Activated CD8-positive, alpha-beta memory T cell treated with anti-CD3 and anti-CD28 coated beads, Interleukin-2, amount 10 ng/mL, durations not matched to agents 7 days and 5 days (primary cell): Measurements from ENCODE around the gene SUSD4. TPM values are rescaled to one million over a fixed set of nuclear protein-coding genes. Genes with fewer than 3 reads are reported as not detected.
A peak's percentile ranks its signal among the peaks of the same experiment; 100 is the strongest.

Experiments used
- ATAC-seq: fragments of 150-1000 bp; cut with Tn5 transposase; one replicate; pipeline ENCODE4 v1.10.0; 2021; ENCODE audit warnings: moderate library complexity
- CTCF ChIA-PET: fragments of 350-600 bp; sonication (Branson Sonifier 250); formaldehyde crosslinking; loops from one replicate; lab custom pipeline; 2021; ENCODE audit warnings: antibody characterized with exemption; lab: Charles Lee
- DNase-seq: peaks from one replicate; pipeline ENCODE4 v3.0.0-alpha.2; 2020
- H3K27ac Mint-ChIP-seq: one replicate; pipeline ENCODE4 v1.8.0; 2021; ENCODE audit warnings: mild to moderate bottlenecking, mixed read lengths
- H3K27me3 Mint-ChIP-seq: one replicate; pipeline ENCODE4 v1.8.0; 2021; ENCODE audit warnings: mixed read lengths
- H3K36me3 Mint-ChIP-seq: one replicate; pipeline ENCODE4 v1.8.0; 2021; ENCODE audit warnings: mild to moderate bottlenecking, mixed read lengths
- H3K4me1 Mint-ChIP-seq: one replicate; pipeline ENCODE4 v1.8.0; 2021; ENCODE audit warnings: mixed read lengths
- H3K4me3 Mint-ChIP-seq: one replicate; pipeline ENCODE4 v1.8.0; 2021; ENCODE audit warnings: mild to moderate bottlenecking, moderate library complexity, mixed read lengths
- H3K9me3 Mint-ChIP-seq: one replicate; pipeline ENCODE4 v1.8.0; 2022; ENCODE audit warnings: low read depth, mixed read lengths
- total RNA-seq, 2 experiments: library from RNA; stranded (reverse); gene quantifications; one replicate each; pipeline ENCODE4 v1.2.3, GENCODE V29; 2021

The SUSD4 gene
- total RNA-seq, 2 experiments from 2014 or later, result 0.21 TPM; not detected in 1

- Mint-ChIP-seq H3K36me3 (no peaks in the 10 kb centered on the region), H3K27me3 (peaks cover 5% of the 10 kb centered on the region), H3K27ac (no peak overlapping the region), H3K9me3 (no peaks in the 10 kb centered on the region), H3K4me3 (no peak overlapping the region), H3K4me1 (no peaks in the 10 kb centered on the region)
- CTCF ChIA-PET, result no interaction called here
- no peak for ATAC-seq
- DNase-seq, result no peak
Measured at GRCh38 chr1:223208164-223209076, 155.6 kb downstream of the SUSD4 start.

- DNase-seq, result no peak
- no peaks in the 10 kb centered on the region for H3K4me1 Mint-ChIP-seq
- H3K36me3 Mint-ChIP-seq, result no peaks in the 10 kb centered on the region
- CTCF ChIA-PET, result no interaction called here
- no peaks in the 10 kb centered on the region for H3K9me3 Mint-ChIP-seq
- no peak overlapping the region for H3K27ac Mint-ChIP-seq
- no peak overlapping the region for H3K4me3 Mint-ChIP-seq
- H3K27me3 Mint-ChIP-seq, result no peaks in the 10 kb centered on the region
- no peak for ATAC-seq
Measured at GRCh38 chr1:223207293-223208066, 156.5 kb downstream of the SUSD4 start.

- no peak overlapping the region for H3K4me3 Mint-ChIP-seq
- H3K36me3 Mint-ChIP-seq, result no peaks in the 10 kb centered on the region
- ATAC-seq (no peak), DNase-seq (no peak)
- H3K4me1 Mint-ChIP-seq, result no peaks in the 10 kb centered on the region
- no peaks in the 10 kb centered on the region for H3K27me3 Mint-ChIP-seq
- H3K27ac Mint-ChIP-seq, result no peak overlapping the region
- H3K9me3 Mint-ChIP-seq, result no peaks in the 10 kb centered on the region
- CTCF ChIA-PET, result no interaction called here
Measured at GRCh38 chr1:223204424-223204823, 159.6 kb downstream of the SUSD4 start.

GRCh38 chr1:223203694-223204093 is 160.3 kb downstream of the SUSD4 start:
- no peak for ATAC-seq
- Mint-ChIP-seq H3K36me3 (no peaks in the 10 kb centered on the region), H3K9me3 (no peaks in the 10 kb centered on the region), H3K4me3 (no peak overlapping the region), H3K27ac (no peak overlapping the region), H3K27me3 (no peaks in the 10 kb centered on the region), H3K4me1 (no peaks in the 10 kb centered on the region)
- DNase-seq, result no peak
- CTCF ChIA-PET, result no interaction called here

- CTCF ChIA-PET, result interaction anchor here (0.9 kb wide), 1 partner anchor 60 kb away, joined by 3 read pairs; the partner anchor contains the start of gene TLR5
- no peak overlapping the region for H3K4me3 Mint-ChIP-seq
- no peaks in the 10 kb centered on the region for H3K36me3 Mint-ChIP-seq
- H3K4me1 Mint-ChIP-seq, result no peaks in the 10 kb centered on the region
- no peaks in the 10 kb centered on the region for H3K9me3 Mint-ChIP-seq
- DNase-seq (no peak), ATAC-seq (no peak)
- H3K27ac Mint-ChIP-seq, result no peak overlapping the region
- peaks cover 4% of the 10 kb centered on the region for H3K27me3 Mint-ChIP-seq
Measured at GRCh38 chr1:223203034-223203408, 161.0 kb downstream of the SUSD4 start.

GRCh38 chr1:223202376-223203033 is 161.5 kb downstream of the SUSD4 start:
- peaks cover 4% of the 10 kb centered on the region for H3K27me3 Mint-ChIP-seq
- DNase-seq (no peak), ATAC-seq (no peak)
- no peak overlapping the region for H3K4me3 Mint-ChIP-seq
- H3K27ac Mint-ChIP-seq, result no peak overlapping the region
- no peaks in the 10 kb centered on the region for H3K4me1 Mint-ChIP-seq
- no peaks in the 10 kb centered on the region for H3K36me3 Mint-ChIP-seq
- CTCF ChIA-PET, result interaction anchor here (0.9 kb wide), 1 partner anchor 59 kb away, joined by 3 read pairs; the partner anchor contains the start of gene TLR5
- H3K9me3 Mint-ChIP-seq, result no peaks in the 10 kb centered on the region

GRCh38 chr1:223201967-223202366 is 162.0 kb downstream of the SUSD4 start:
- H3K27me3 Mint-ChIP-seq, result peaks cover 4% of the 10 kb centered on the region
- no peaks in the 10 kb centered on the region for H3K9me3 Mint-ChIP-seq
- no peak overlapping the region for H3K4me3 Mint-ChIP-seq
- H3K36me3 Mint-ChIP-seq, result no peaks in the 10 kb centered on the region
- H3K4me1 Mint-ChIP-seq, result no peaks in the 10 kb centered on the region
- CTCF ChIA-PET, result interaction anchor here (0.9 kb wide), 1 partner anchor 59 kb away, joined by 3 read pairs; the partner anchor contains the start of gene TLR5
- no peak overlapping the region for H3K27ac Mint-ChIP-seq
- ATAC-seq (no peak), DNase-seq (no peak)

- DNase-seq (peak; percentile 5), ATAC-seq (no peak)
- H3K4me1 Mint-ChIP-seq, result no peaks in the 10 kb centered on the region
- CTCF ChIA-PET, result no interaction called here
- no peaks in the 10 kb centered on the region for H3K36me3 Mint-ChIP-seq
- H3K9me3 Mint-ChIP-seq, result no peaks in the 10 kb centered on the region
- no peak overlapping the region for H3K27ac Mint-ChIP-seq
- H3K27me3 Mint-ChIP-seq, result peaks cover 4% of the 10 kb centered on the region
- H3K4me3 Mint-ChIP-seq, result no peak overlapping the region
Measured at GRCh38 chr1:223200903-223201302, 163.1 kb downstream of the SUSD4 start.

GRCh38 chr1:223199094-223199647 is 164.8 kb downstream of the SUSD4 start:
- no peaks in the 10 kb centered on the region for H3K9me3 Mint-ChIP-seq
- CTCF ChIA-PET, result no interaction called here
- no peaks in the 10 kb centered on the region for H3K36me3 Mint-ChIP-seq
- no peaks in the 10 kb centered on the region for H3K4me1 Mint-ChIP-seq
- H3K27me3 Mint-ChIP-seq, result peaks cover 8% of the 10 kb centered on the region
- H3K4me3 Mint-ChIP-seq, result no peak overlapping the region
- no peak overlapping the region for H3K27ac Mint-ChIP-seq
- DNase-seq, result no peak
- no peak for ATAC-seq

- DNase-seq (peak; percentile 3), ATAC-seq (no peak)
- Mint-ChIP-seq H3K36me3 (no peaks in the 10 kb centered on the region), H3K4me1 (no peaks in the 10 kb centered on the region), H3K9me3 (no peaks in the 10 kb centered on the region), H3K4me3 (no peak overlapping the region), H3K27me3 (peaks cover 8% of the 10 kb centered on the region), H3K27ac (no peak overlapping the region)
- CTCF ChIA-PET, result interaction anchor here (1.0 kb wide), 1 partner anchor 65 kb away, joined by 3 read pairs; no protein-coding TSS in a partner anchor
Measured at GRCh38 chr1:223198628-223198965, 165.4 kb downstream of the SUSD4 start.

- peaks cover 8% of the 10 kb centered on the region for H3K27me3 Mint-ChIP-seq
- ATAC-seq (no peak), DNase-seq (peak; percentile 27)
- no peaks in the 10 kb centered on the region for H3K36me3 Mint-ChIP-seq
- no peak overlapping the region for H3K4me3 Mint-ChIP-seq
- no peaks in the 10 kb centered on the region for H3K4me1 Mint-ChIP-seq
- no peak overlapping the region for H3K27ac Mint-ChIP-seq
- CTCF ChIA-PET, result interaction anchor here (1.0 kb wide), 1 partner anchor 65 kb away, joined by 3 read pairs; no protein-coding TSS in a partner anchor
- H3K9me3 Mint-ChIP-seq, result no peaks in the 10 kb centered on the region
Measured at GRCh38 chr1:223197923-223198627, 165.9 kb downstream of the SUSD4 start.

GRCh38 chr1:223189903-223190724 is 173.9 kb downstream of the SUSD4 start:
- Mint-ChIP-seq H3K9me3 (no peaks in the 10 kb centered on the region), H3K36me3 (no peaks in the 10 kb centered on the region), H3K4me1 (peaks cover 14% of the 10 kb centered on the region), H3K4me3 (no peak overlapping the region), H3K27ac (peak overlapping the region; percentile 56), H3K27me3 (peaks cover 50% of the 10 kb centered on the region)
- CTCF ChIA-PET, result no interaction called here
- ATAC-seq (peak; percentile 77), DNase-seq (peak; percentile 62)
